Measurements from ENCODE around the gene THAP10. TPM values are rescaled to one million over a fixed set of nuclear protein-coding genes. Genes with fewer than 3 reads are reported as not detected.

Gene THAP10
- total and polyA plus RNA-seq, 9 of the 15 experiments (the other 6 are each of a cell fraction or from before 2014, with no cell fraction given) = 0.04 to 0.28 (median 0.09) TPM; not detected in 3

- TF ChIP-seq ZNF318 (IDR thresholded peaks at IDR 0.05; ENCODE audit: borderline replicate concordance in 1 of 2, low read depth in 1 of 2) (no peak), FOS (IDR thresholded peaks at IDR 0.05; ENCODE audit: extremely low read depth, insufficient read length) (no peak), PHF20 (IDR thresholded peaks at IDR 0.05; ENCODE audit: partially characterized antibody) (no peak), HDAC2 (IDR thresholded peaks at IDR 0.05) (no peak), TFAP4 (CRISPR knock-in tag; IDR thresholded peaks at IDR 0.05; ENCODE audit: borderline replicate concordance) (no peak), ILK (tag; IDR thresholded peaks at IDR 0.05; ENCODE audit: borderline replicate concordance, low read depth) (no peak), FOSL1 (tag; conservative IDR thresholded peaks at IDR 0.05) (no peak), ATF7 (IDR thresholded peaks at IDR 0.05) (peak; percentile 69), RBM25 (IDR thresholded peaks at IDR 0.05; ENCODE audit: low read depth, low read length, severe bottlenecking) (no peak)
Measured at GRCh38 chr15:70856884-70857561, 35.2 kb downstream of the THAP10 start (continued).

Data from K562 (cell line).